ENCODE results near the gene KLHDC10.

GRCh38 chr7:130114374-130114773 is 44.0 kb downstream of the KLHDC10 start:
- TF ChIP-seq, protein P1, sequence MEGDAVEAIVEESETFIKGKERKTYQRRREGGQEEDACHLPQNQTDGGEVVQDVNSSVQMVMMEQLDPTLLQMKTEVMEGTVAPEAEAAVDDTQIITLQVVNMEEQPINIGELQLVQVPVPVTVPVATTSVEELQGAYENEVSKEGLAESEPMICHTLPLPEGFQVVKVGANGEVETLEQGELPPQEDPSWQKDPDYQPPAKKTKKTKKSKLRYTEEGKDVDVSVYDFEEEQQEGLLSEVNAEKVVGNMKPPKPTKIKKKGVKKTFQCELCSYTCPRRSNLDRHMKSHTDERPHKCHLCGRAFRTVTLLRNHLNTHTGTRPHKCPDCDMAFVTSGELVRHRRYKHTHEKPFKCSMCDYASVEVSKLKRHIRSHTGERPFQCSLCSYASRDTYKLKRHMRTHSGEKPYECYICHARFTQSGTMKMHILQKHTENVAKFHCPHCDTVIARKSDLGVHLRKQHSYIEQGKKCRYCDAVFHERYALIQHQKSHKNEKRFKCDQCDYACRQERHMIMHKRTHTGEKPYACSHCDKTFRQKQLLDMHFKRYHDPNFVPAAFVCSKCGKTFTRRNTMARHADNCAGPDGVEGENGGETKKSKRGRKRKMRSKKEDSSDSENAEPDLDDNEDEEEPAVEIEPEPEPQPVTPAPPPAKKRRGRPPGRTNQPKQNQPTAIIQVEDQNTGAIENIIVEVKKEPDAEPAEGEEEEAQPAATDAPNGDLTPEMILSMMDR (IDR thresholded peaks at IDR 0.05) = no peak
- TF ChIP-seq POLR2A (IDR thresholded peaks at IDR 0.05) = no peak
